Measurements from ENCODE around the gene SNX15. TPM values are rescaled to one million over a fixed set of nuclear protein-coding genes. Genes with fewer than 3 reads are reported as not detected.

Gene SNX15
- total and polyA plus RNA-seq, 2 donors: 9.4 to 34.5 TPM

DNA sequence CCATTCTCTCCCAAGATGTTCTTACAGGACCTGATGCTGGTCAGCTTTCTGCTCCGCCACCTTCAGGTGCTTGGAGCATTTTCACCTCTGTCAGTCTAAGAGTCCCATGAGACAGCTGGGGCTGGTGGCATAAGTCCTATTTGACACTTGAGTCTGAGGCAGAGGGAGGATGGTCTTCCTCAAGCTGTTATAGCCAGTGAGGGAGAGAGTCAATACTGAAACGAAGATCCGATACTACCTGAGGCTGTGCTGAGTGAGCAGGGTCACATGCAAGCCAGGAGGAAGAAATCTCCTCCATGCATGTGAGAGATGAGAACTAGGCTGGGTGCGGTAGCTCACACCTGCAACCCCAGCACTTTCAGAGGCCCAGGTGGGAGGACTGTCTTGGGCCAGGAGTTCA, 62.4 kb downstream of the SNX15 start:
- no peaks in the 10 kb centered on the region for H3K4me1 ChIP-seq (ENCODE audit: insufficient read depth)
- H3K36me3 ChIP-seq (ENCODE audit: insufficient read depth): peaks cover 5% of the 10 kb centered on the region

More for the DNA sequence above, 62.4 kb downstream of the SNX15 start:
- DNase-seq (ENCODE audit: extremely low spot score): no peak
- 92% methylated on average over 4 of the region's 4 CpGs for WGBS
- no peak overlapping the region for H3K4me3 ChIP-seq (ENCODE audit: low read depth, low read length)
- H3K27ac ChIP-seq (ENCODE audit: low read depth): no peak overlapping the region

Small RNA genes lying within 50 kb of the gene (small RNA-seq; reads per million reads assigned to genes)
- not detected for gene MIR6879
- not detected for gene SNX15

Other genes with a start within 250 kb of the SNX15 start
- gene SF1, start 248.9 kb upstream of the SNX15 start, total RNA-seq: 111 TPM
- 115 TPM for gene SF1, start 248.9 kb upstream of the SNX15 start, polyA plus RNA-seq
- 11.7 TPM for gene MAP4K2, start 224.2 kb upstream of the SNX15 start, total RNA-seq
- gene MAP4K2, start 224.2 kb upstream of the SNX15 start, polyA plus RNA-seq: 13.9 TPM
- gene MEN1, start 216.9 kb upstream of the SNX15 start, total RNA-seq: 11.3 TPM
- gene MEN1, start 216.9 kb upstream of the SNX15 start, polyA plus RNA-seq: 17.4 TPM
- gene CDC42BPG, start 182.8 kb upstream of the SNX15 start, total RNA-seq: 4.3 TPM
- 3.2 TPM for gene CDC42BPG, start 182.8 kb upstream of the SNX15 start, polyA plus RNA-seq
- gene EHD1, start 148.8 kb upstream of the SNX15 start, total RNA-seq: 31.3 TPM
- 50.5 TPM for gene EHD1, start 148.8 kb upstream of the SNX15 start, polyA plus RNA-seq
- 7.6 TPM for gene ATG2A, start 110.2 kb upstream of the SNX15 start, total RNA-seq
- 21.4 TPM for gene ATG2A, start 110.2 kb upstream of the SNX15 start, polyA plus RNA-seq
- 7.3 TPM for gene PPP2R5B, start 102.8 kb upstream of the SNX15 start, total RNA-seq
- 22.1 TPM for gene PPP2R5B, start 102.8 kb upstream of the SNX15 start, polyA plus RNA-seq
- not detected for gene GPHA2, start 91.5 kb upstream of the SNX15 start, total RNA-seq
- not detected for gene GPHA2, start 91.5 kb upstream of the SNX15 start, polyA plus RNA-seq
- not detected for gene MAJIN, start 55.3 kb upstream of the SNX15 start, total RNA-seq
- not detected for gene MAJIN, start 55.3 kb upstream of the SNX15 start, polyA plus RNA-seq
- 0.85 TPM for gene BATF2, start 30.5 kb upstream of the SNX15 start, total RNA-seq
- gene BATF2, start 30.5 kb upstream of the SNX15 start, polyA plus RNA-seq: 5.8 TPM
- 37.9 TPM for gene ARL2, start 13.3 kb upstream of the SNX15 start, total RNA-seq
- 170 TPM for gene ARL2, start 13.3 kb upstream of the SNX15 start, polyA plus RNA-seq
- 3.0 TPM for gene SAC3D1, start 13.8 kb downstream of the SNX15 start, total RNA-seq
- gene SAC3D1, start 13.8 kb downstream of the SNX15 start, polyA plus RNA-seq: 14.7 TPM
- gene NAALADL1, start 31.1 kb downstream of the SNX15 start, total RNA-seq: 11.7 TPM
- gene NAALADL1, start 31.1 kb downstream of the SNX15 start, polyA plus RNA-seq: 38.1 TPM
- gene CDCA5, start 56.6 kb downstream of the SNX15 start, total RNA-seq: 3.9 TPM
- gene CDCA5, start 56.6 kb downstream of the SNX15 start, polyA plus RNA-seq: 1.2 TPM
- 14.6 TPM for gene ZFPL1, start 56.8 kb downstream of the SNX15 start, total RNA-seq
- 50.8 TPM for gene ZFPL1, start 56.8 kb downstream of the SNX15 start, polyA plus RNA-seq
- gene VPS51, start 68.8 kb downstream of the SNX15 start, total RNA-seq: 107 TPM
- gene VPS51, start 68.8 kb downstream of the SNX15 start, polyA plus RNA-seq: 167 TPM
- gene TM7SF2, start 84.4 kb downstream of the SNX15 start, total RNA-seq: 9.6 TPM
- 12.1 TPM for gene TM7SF2, start 84.4 kb downstream of the SNX15 start, polyA plus RNA-seq
- gene ZNHIT2, start 90.3 kb downstream of the SNX15 start, total RNA-seq: 2.6 TPM
- gene ZNHIT2, start 90.3 kb downstream of the SNX15 start, polyA plus RNA-seq: 19.8 TPM
- gene FAU, start 94.7 kb downstream of the SNX15 start, total RNA-seq: 177 TPM
- 1,282 TPM for gene FAU, start 94.7 kb downstream of the SNX15 start, polyA plus RNA-seq
- gene MRPL49, start 94.9 kb downstream of the SNX15 start, total RNA-seq: 26.8 TPM
- gene MRPL49, start 94.9 kb downstream of the SNX15 start, polyA plus RNA-seq: 55.6 TPM
- gene SYVN1, start 107.1 kb downstream of the SNX15 start, total RNA-seq: 16.2 TPM
- gene SYVN1, start 107.1 kb downstream of the SNX15 start, polyA plus RNA-seq: 29.3 TPM
- not detected for gene SPDYC, start 142.8 kb downstream of the SNX15 start, total RNA-seq
- gene SPDYC, start 142.8 kb downstream of the SNX15 start, polyA plus RNA-seq: not detected
- 94.3 TPM for gene CAPN1, start 154.5 kb downstream of the SNX15 start, total RNA-seq
- 123 TPM for gene CAPN1, start 154.5 kb downstream of the SNX15 start, polyA plus RNA-seq
- 10.3 TPM for gene POLA2, start 234.5 kb downstream of the SNX15 start, total RNA-seq
- 10.7 TPM for gene POLA2, start 234.5 kb downstream of the SNX15 start, polyA plus RNA-seq

Measured in urinary bladder (tissue), 4 donors.